Endodermal cell (in vitro differentiated cells): ENCODE results near the gene CST11. TPM values are rescaled to one million over a fixed set of nuclear protein-coding genes. Genes with fewer than 3 reads are reported as not detected.

Source experiments
- DNase-seq: peaks from one replicate; pipeline ENCODE4 v3.0.0-alpha.2; 2017
- H3K27ac ChIP-seq: 2 replicates; pipeline ENCODE4 v1.5.1; 2013; ENCODE audit warnings: mild to moderate bottlenecking, low read depth, low read length, moderate library complexity
- H3K27me3 ChIP-seq: 2 replicates; pipeline ENCODE4 v1.6.1; 2013; ENCODE audit warnings: mild to moderate bottlenecking, low read length, moderate library complexity; ENCODE audit not compliant: insufficient read depth, control insufficient read depth, poor library complexity, severe bottlenecking
- H3K36me3 ChIP-seq: 2 replicates; pipeline ENCODE4 v1.7.0; 2013; ENCODE audit warnings: mild to moderate bottlenecking, low read length, moderate library complexity; ENCODE audit not compliant: control insufficient read depth, insufficient read depth
- H3K4me1 ChIP-seq: one replicate; pipeline ENCODE4 v1.7.0; 2013; ENCODE audit warnings: low read length; ENCODE audit not compliant: control insufficient read depth, insufficient read depth
- H3K4me3 ChIP-seq: 2 replicates; pipeline ENCODE4 v1.5.1; 2013; ENCODE audit warnings: mild to moderate bottlenecking, low read length, moderate library complexity
- H3K9ac ChIP-seq: 2 replicates; pipeline ENCODE4 v1.6.1; 2013; ENCODE audit warnings: mild to moderate bottlenecking, low read length, moderate library complexity; ENCODE audit not compliant: poor library complexity, severe bottlenecking; ENCODE audit errors: extremely low read depth
- H3K9me3 ChIP-seq: 2 replicates; pipeline ENCODE4 v1.6.1; 2013; ENCODE audit warnings: mild to moderate bottlenecking, low read length, moderate library complexity; ENCODE audit not compliant: control insufficient read depth
- H3K27ac Mint-ChIP-seq: 2 replicates; pipeline ENCODE4 v1.8.0; 2020; ENCODE audit warnings: mixed read lengths
- H3K27me3 Mint-ChIP-seq: 2 replicates; pipeline ENCODE4 v1.8.0; 2021; ENCODE audit warnings: mild to moderate bottlenecking, mixed read lengths; ENCODE audit not compliant: insufficient read depth
- H3K36me3 Mint-ChIP-seq: 2 replicates; pipeline ENCODE4 v1.8.0; 2020; ENCODE audit warnings: low read depth, mixed read lengths
- H3K4me1 Mint-ChIP-seq: 2 replicates; pipeline ENCODE4 v1.8.0; 2020; ENCODE audit warnings: mixed read lengths
- H3K4me3 Mint-ChIP-seq: 2 replicates; pipeline ENCODE4 v1.8.0; 2020; ENCODE audit warnings: mild to moderate bottlenecking, moderate library complexity, mixed read lengths
- H3K9me3 Mint-ChIP-seq: 2 replicates; pipeline ENCODE4 v1.8.0; 2020; ENCODE audit warnings: mild to moderate bottlenecking, mixed read lengths
- CTCF ChIP-seq: fragments of 200-600 bp; sonication (generic); conservative IDR thresholded peaks from 2 replicates; pipeline ENCODE4 v1.5.0; 2021; ENCODE audit warnings: antibody characterized with exemption, mild to moderate bottlenecking
- WGBS, 2 experiments: methylation state at CpG; one replicate each; pipeline versions ENCODE4 v1.1.5 to v1.1.7; 2013; ENCODE audit warnings: missing lambda C conversion rate in 2 of 2, mixed read lengths in 1 of 2; ENCODE audit not compliant: insufficient coverage in 1 of 2, insufficient read length in 1 of 2; 5-methylcytosine and 5-hydroxymethylcytosine counted together
- total RNA-seq, 2 donors: library from RNA; stranded (reverse); fragmentation: NEBNext Ultra II Directional in 1 of 2; extraction: Animal tissue kit (Norgen Biotek cat#: 25700) in 1 of 2; gene quantifications; 2 replicates in 1 of 2; 3 replicates in 1 of 2; pipeline ENCODE4 v1.2.1, GENCODE V29; 2021

Gene CST11
- total RNA-seq, 2 donors from 2014 or later = 0.69 TPM; not detected in 1

- H3K4me3 Mint-ChIP-seq = no peak overlapping the region
- H3K27ac Mint-ChIP-seq = no peak overlapping the region
- H3K27ac ChIP-seq = no peak overlapping the region
Measured at GRCh38 chr20:23410916-23411695, 41.6 kb downstream of the CST11 start.

GRCh38 chr20:23409800-23410199, 42.9 kb downstream of the CST11 start:
- Histone ChIP-seq H3K4me1 (no peaks in the 10 kb centered on the region), H3K27me3 (no peaks in the 10 kb centered on the region), H3K4me3 (no peak overlapping the region), H3K9ac (no peak overlapping the region), H3K36me3 (no peaks in the 10 kb centered on the region), H3K9me3 (no peaks in the 10 kb centered on the region), H3K27ac (no peak overlapping the region)
- H3K4me1 Mint-ChIP-seq = peaks cover 21% of the 10 kb centered on the region
- H3K9me3 Mint-ChIP-seq = no peaks in the 10 kb centered on the region
- no peaks in the 10 kb centered on the region for H3K27me3 Mint-ChIP-seq
- no peak overlapping the region for H3K27ac Mint-ChIP-seq
- no peak for TF ChIP-seq CTCF
- H3K4me3 Mint-ChIP-seq = no peak overlapping the region
- H3K36me3 Mint-ChIP-seq = peaks cover 2% of the 10 kb centered on the region
- WGBS, 2 experiments = 69 to 74% methylated on average over 3 of the region's 3 CpGs
- no peak for DNase-seq

More at GRCh38 chr20:23410916-23411695, 41.6 kb downstream of the CST11 start:
- no peaks in the 10 kb centered on the region for H3K27me3 ChIP-seq
- WGBS, 2 experiments = 90 to 100% methylated on average over 1 to 3 of the region's 3 CpGs
- TF ChIP-seq CTCF = no peak
- no peaks in the 10 kb centered on the region for H3K36me3 ChIP-seq
- no peak overlapping the region for H3K9ac ChIP-seq
- H3K36me3 Mint-ChIP-seq = peaks cover 6% of the 10 kb centered on the region
- no peak overlapping the region for H3K4me3 ChIP-seq
- H3K4me1 Mint-ChIP-seq = peaks cover 21% of the 10 kb centered on the region
- H3K27me3 Mint-ChIP-seq = no peaks in the 10 kb centered on the region
- H3K9me3 Mint-ChIP-seq = no peaks in the 10 kb centered on the region
- no peaks in the 10 kb centered on the region for H3K9me3 ChIP-seq
- H3K4me1 ChIP-seq = no peaks in the 10 kb centered on the region
- no peak for DNase-seq

GRCh38 chr20:23408957-23409356, 43.7 kb downstream of the CST11 start:
- peak overlapping the region; percentile 53 for H3K27ac Mint-ChIP-seq
- Histone ChIP-seq H3K4me3 (no peak overlapping the region), H3K9me3 (no peaks in the 10 kb centered on the region), H3K9ac (no peak overlapping the region), H3K27ac (no peak overlapping the region), H3K4me1 (no peaks in the 10 kb centered on the region), H3K36me3 (no peaks in the 10 kb centered on the region), H3K27me3 (no peaks in the 10 kb centered on the region)
- DNase-seq = no peak
- H3K4me1 Mint-ChIP-seq = peaks cover 21% of the 10 kb centered on the region
- H3K9me3 Mint-ChIP-seq = no peaks in the 10 kb centered on the region
- peaks cover 2% of the 10 kb centered on the region for H3K36me3 Mint-ChIP-seq
- no peak for TF ChIP-seq CTCF
- 80 to 93% methylated on average over 1 to 2 of the region's 2 CpGs for WGBS, 2 experiments
- no peaks in the 10 kb centered on the region for H3K27me3 Mint-ChIP-seq
- no peak overlapping the region for H3K4me3 Mint-ChIP-seq
